GDM1 (cell line): Measurements from ENCODE around the gene TNFRSF6B.
A peak's percentile ranks its signal among the peaks of the same experiment; 100 is the strongest.
"Not testable (repeated sequence)": the region's sequence is repeated elsewhere in the genome, so short reads cannot be mapped to it uniquely, and the experiment has no call there.

ENCODE experiments used
- DNase-seq: peaks from one replicate; lab custom pipeline; 2025; lab: John Stamatoyannopoulos, UW

TNFRSF6B gene, protein sequence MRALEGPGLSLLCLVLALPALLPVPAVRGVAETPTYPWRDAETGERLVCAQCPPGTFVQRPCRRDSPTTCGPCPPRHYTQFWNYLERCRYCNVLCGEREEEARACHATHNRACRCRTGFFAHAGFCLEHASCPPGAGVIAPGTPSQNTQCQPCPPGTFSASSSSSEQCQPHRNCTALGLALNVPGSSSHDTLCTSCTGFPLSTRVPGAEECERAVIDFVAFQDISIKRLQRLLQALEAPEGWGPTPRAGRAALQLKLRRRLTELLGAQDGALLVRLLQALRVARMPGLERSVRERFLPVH

DNA sequence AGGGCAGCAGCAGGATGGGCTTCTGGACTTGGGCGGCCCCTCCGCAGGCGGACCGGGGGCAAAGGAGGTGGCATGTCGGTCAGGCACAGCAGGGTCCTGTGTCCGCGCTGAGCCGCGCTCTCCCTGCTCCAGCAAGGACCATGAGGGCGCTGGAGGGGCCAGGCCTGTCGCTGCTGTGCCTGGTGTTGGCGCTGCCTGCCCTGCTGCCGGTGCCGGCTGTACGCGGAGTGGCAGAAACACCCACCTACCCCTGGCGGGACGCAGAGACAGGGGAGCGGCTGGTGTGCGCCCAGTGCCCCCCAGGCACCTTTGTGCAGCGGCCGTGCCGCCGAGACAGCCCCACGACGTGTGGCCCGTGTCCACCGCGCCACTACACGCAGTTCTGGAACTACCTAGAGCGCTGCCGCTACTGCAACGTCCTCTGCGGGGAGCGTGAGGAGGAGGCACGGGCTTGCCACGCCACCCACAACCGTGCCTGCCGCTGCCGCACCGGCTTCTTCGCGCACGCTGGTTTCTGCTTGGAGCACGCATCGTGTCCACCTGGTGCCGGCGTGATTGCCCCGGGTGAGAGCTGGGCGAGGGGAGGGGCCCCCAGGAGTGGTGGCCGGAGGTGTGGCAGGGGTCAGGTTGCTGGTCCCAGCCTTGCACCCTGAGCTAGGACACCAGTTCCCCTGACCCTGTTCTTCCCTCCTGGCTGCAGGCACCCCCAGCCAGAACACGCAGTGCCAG lies at the start of gene TNFRSF6B:
TNFRSF6B (plus strand) TSS at position 25 of the 729 bp plus-strand sequence; CDS start at position 141, 116 bp downstream.
- DNase-seq, result no peak

GRCh38 chr20:63648190-63648589 lies 48.3 kb upstream of the TNFRSF6B start:
- DNase-seq, result no peak

DNA sequence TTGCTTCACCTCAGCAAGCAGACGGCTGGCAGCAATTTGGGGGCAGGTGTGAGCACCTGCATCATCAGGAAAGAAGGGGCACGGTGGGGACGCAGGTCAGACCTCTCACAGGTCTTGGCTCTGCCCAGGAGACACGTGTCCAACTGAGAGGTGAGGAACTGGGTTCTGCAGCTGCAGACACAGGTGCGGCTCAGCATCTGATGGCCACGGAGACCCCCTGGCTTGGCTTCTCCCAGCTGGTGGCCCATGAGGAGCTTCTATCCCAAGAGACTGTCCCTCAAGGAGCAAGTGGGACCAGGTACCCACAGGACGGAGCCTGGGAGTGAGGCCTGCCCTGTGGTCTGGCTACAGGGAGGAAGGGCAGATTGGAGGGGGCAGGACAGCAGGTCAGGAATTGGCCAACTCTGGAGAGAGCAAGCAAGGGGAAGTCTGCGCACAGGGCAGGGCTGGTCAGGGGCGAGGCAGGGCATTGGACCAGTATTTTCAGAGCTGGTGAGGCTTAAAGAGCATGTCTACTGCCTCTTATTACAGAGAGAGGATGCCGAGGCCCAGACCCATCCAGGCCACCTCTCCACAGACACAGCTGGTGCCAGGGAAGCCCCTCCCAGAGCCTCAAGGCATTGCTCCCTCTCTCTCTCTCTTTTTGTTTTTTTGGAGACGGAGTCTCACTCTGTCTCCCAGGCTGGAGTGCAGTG lies 47.4 kb upstream of the TNFRSF6B start:
- no peak for DNase-seq

GRCh38 chr20:63650486-63650885 lies 46.0 kb upstream of the TNFRSF6B start:
- not testable (repeated sequence) for DNase-seq

DNA sequence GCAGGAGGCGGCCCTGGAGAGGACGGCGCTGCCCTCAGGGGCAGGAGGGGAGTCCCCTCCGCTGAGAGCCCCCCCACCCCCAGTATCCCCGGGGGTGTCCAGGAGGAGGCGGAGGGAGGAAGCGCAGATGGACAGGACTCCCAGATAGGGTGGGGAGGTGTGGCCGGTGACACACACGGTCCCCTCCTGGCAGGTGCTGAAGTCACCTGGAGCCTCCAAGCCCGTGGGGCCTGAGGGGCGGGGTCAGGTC lies 44.6 kb upstream of the TNFRSF6B start:
- no peak for DNase-seq

GRCh38 chr20:63652192-63652980 lies 44.1 kb upstream of the TNFRSF6B start:
- DNase-seq, result peak; percentile 48

DNA sequence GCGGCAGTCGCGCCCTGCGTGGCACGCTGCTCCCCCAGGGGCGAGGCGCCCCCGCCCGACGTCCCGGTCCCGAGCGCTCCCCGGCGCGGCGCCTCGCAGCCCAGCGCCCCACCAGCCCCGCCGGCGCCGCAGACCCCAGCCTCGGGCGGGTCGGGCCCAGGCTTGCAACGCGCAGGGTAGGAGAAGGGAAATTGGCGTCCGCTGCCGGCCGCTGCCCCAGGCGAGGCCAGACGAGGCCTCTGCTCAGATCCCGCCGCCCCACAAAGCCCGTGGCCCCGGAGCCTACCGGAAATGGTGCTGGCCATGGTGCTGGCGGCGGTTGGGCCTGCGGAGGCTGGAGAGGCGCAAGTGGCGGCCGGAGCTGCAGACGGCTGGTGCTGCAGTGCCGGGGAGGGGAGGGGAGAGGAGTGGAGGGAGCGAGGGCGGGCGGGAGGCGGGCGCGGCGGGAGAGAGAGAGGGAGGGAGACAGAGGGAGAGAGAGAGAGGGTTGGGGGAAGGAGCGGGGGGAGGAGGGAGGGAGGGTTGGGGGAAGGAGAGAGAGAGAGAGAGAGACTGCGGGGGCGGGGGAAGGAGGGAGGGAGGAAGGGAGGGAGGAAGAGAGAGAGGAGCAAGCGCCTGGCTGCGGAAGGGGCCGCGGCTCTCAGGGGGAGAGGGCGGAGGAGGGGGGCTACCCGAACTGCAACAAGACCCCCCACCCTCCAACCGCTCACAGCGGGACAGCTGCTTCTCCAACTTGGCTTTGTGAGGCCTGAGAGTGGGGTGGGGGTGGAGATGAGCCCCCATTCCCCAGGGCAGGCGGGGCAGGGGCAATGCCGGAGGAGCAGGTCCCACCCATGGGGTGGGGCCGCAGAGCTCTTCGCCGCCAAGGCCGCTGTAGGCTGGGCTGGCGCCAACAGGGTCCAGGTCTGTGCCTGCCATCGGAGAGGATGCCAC lies 43.1 kb upstream of the TNFRSF6B start, which contains the start of gene STMN3:
STMN3 (minus strand) TSS at position 384 of the 933 bp plus-strand sequence; CDS start at position 305, 79 bp downstream.
- peak; percentile 89 for DNase-seq

DNA sequence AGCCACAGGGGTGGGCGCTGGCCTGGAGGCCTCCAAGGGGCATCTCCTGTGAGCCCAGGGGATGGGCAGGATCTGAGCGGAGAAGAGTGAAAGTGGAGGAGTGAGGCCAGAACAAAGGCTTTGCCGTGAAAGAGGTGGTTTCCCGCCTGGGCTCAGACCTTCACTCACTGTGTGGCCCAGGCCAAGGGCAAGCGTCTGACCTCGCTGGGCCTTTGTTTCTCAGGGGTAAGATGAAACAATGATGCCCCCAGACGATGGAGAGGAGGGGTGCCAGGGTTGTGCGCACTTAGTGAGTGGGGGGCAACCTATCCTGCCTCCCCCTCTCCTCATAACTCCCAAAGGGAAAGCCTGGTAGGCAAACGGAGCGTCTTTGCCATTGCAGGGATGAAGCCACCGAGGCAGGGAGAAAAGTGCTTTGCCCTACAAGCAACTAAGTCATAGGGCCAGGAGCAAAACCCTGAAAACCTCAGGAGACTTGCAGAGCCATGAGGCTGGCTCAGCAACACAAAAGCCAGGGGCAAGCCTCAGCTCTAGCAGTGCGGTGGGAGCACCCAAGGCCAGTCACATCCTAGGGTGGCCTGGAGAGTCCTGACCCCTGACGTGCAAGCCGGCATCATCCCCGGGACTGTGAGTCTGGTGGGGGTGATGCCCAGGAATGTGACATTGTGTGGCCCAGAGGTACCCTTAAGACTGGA lies 42.3 kb upstream of the TNFRSF6B start:
- DNase-seq, result no peak

DNA sequence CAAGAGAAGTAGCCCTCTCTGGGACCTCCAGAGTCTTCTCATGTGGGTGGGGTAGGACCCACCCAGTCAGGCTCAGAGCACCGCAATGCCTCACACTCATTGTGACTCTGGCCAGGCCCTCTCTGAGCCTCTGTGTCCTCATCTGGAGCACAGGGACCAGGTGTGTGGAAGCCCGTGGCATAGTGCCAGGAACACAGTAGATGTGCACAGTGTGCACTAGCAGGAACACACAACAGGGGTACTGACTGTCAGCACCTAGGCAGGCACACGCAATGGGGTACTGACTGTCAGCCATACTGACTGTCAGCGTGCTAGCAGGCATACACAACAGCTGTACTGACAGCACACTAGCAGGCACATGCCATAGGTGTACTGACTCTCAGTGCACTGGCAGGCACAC lies 41.2 kb upstream of the TNFRSF6B start:
- DNase-seq, result no peak

DNA sequence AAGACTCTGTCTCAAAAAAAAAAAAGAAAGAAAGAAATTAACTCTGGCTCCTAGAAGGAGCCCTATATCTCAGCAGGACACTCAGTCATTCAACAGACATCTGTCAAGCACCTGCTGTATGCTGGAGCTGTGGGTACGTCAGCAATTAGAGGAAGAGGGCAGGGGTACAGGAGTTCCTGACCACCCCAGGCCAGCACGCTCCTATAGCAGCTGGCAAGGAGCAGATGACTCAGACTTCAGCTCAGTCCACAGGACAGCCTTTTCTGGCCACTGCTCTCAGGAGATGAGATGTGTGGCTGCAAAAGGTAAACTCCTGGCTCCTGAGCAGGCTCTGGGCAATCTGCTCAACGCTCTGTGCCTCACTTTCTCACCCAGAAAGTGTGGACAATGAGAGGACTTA lies 40.0 kb upstream of the TNFRSF6B start:
- no peak for DNase-seq

DNA sequence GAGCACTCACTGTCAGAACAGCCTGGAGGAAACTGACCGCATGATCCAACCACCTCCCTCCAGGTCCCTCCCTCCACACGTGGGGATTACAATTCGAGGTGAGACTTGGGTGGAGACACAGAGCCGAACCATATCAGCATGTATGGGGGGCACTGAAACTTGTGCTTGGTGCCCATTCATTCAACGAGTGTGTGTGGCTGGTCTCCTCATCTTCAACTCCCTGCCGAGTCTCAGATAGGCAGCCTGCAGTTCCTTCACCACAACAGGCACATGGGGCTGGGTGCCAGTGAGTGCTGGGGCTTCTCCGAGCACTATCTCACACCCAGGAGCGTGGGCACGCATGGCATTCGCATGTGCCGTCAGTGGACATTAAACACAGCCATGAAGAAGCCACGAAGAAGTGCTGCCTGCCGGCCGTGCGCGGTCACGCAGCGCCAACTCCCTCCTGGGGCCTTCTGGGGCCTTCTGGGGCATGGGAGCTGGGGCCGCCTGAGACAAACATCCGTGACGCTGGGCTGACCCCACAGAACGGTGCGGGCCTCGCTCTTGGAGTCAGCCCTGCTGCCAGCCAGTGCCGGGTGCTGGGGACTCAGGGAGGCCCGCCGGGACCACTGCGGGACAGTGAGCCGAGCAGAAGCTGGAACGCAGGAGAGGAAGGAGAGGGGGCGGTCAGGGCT lies 39.1 kb upstream of the TNFRSF6B start:
- DNase-seq, result no peak

DNA sequence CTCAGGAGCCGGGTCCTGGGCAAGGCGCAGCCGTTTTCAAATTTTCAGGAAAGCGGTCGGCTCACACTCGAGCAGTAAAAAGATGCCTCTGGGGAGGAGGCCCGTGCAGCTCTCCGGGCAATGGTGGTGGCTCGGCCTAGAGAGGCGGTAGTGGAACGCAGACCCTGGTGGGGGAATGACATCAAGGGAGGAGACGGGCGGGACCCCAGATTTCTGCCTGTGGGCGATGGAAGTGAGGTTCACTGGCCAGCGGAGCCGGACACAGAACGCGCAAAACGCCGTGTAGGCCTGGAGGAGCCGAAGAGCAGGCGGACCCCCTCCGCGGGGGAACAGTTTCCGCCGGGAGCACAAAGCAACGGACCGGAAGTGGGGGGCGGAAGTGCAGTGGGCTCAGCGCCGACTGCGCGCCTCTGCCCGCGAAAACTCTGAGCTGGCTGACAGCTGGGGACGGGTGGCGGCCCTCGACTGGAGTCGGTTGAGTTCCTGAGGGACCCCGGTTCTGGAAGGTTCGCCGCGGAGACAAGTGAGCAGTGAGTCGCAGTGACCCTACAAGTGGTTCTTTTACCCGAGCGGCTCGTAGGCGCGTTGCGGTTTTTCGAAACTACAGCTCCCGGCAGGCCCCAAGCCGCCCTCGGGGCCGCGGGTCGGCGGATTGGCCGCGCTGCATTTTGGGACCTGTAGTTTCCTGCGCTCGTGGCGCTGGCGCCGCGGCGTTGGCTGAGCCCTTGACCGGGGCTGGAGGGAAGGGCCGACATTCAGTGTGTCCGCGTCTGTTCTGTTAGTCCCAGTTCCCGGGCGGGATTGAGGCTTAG lies 38.3 kb upstream of the TNFRSF6B start, which contains the start of gene RTEL1:
RTEL1 (plus strand) TSS at position 376 of the 812 bp plus-strand sequence. CDS start 1,091 bp downstream, outside the sequence.
- DNase-seq, result peak; percentile 84

DNA sequence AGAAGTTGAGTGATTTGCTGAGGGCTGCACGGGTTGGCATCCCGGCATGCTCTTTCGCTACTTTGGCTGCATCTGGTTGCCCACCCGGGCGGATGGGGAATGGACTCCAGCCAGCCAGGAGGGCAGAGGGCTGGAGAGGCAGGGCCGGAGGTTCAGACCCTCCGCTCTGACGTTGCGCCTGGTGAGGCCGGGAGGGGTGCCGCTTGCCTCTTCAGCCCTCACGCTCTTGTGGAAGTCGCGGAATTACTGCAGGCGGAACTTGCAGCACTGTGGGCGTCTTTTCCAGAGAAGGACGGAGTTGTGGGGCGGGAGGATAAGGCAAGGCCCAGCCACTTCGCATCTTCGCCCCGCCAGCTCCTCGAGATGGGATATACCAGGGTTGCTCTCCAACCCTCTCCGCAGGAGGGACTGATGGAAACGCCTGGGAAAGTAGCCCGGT lies 37.7 kb upstream of the TNFRSF6B start:
- no peak for DNase-seq

DNA sequence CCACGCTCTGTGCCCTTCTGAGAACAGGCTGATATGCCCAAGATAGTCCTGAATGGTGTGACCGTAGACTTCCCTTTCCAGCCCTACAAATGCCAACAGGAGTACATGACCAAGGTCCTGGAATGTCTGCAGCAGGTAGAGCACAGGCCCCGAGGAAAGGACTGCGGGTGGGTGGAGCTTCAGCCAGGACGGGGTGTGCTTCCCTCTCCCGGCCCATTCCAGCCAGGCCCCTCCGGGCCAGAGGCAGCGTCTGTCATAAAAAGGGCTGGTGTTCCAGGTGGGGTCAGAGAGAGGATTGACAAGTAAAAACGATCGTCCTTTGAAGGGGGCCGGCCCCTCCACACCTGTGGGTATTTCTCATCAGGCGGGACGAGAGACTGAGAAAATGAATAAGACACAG lies 37.1 kb upstream of the TNFRSF6B start:
- no peak for DNase-seq

DNA sequence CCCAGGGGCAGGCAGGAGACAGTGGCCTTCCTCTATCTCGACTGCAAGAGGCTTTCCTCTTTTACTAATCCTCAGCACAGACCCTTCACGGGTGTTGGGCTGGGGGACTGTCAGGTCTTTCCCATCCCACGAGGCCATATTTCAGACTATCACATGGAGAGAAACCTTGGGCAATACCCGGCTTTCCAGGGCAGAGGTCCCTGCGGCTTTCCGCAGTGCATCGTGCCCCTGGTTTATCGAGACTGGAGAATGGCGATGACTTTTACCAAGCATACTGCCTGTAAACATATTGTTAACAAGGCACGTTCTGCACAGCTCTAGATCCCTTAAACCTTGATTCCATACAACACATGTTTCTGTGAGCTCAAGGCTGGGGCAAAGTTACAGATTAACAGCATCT lies 36.3 kb upstream of the TNFRSF6B start:
- not testable (repeated sequence) for DNase-seq

DNA sequence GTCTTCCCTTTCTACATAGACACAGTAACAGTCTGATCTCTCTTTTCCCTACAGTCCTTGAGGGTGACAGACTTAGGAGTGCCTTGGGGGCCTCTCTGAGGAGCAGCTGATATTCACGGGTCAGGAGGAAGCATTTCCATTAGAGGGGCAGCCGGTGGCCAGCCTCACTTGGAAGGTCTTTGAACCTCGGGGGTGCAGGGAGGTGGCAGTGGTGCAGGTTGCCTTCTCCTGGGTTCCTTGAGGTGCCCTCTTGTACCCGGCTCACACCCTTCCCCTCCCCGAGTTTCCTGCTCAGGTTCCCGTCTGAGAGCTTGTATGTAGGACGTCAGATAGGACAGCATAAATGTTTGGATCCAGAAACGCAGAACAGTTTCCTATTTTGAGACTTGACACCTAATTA lies 35.8 kb upstream of the TNFRSF6B start:
- no peak for DNase-seq

GRCh38 chr20:63661108-63661507 lies 35.3 kb upstream of the TNFRSF6B start:
- DNase-seq, result no peak

DNA sequence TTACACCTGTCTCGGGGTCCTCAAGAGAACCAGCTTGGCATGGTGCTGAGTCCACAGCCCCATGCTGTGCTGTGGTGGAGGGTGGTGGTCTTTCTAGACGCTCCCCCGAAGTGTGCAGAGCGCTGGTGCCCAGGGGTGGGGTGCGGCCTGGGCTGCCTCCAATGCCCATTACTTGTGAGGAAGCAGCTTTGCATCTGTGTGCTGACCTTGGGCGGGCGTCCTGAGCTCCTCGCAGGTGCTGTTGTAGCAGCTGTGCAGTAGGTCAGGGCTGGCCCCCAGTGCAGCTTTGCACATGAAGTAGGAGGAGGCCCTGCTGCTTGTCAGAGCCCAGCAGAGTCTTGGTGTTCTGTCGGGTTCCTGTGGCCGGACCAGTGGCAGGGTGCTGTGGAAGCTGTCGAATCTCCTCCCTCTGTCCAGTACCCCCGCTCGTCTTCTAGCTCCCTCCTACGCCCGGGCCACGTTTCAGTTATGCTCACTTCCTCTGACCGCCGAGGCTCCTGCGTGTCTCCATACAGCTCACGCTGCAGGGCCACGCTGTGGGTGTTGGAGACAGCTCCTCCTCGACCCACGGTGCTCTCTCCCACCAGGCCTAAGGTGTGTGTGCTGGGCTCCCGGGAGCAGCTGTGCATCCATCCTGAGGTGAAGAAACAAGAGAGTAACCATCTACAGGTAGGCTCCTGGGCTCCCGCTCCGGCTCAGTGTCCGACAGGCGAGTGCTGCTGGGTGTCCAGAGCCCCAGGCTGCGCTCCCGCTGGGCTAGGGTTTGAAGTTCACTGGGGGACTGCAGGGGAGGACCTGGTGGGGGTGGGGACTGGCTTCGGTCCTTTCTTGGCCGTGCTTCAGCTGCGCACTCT lies 34.3 kb upstream of the TNFRSF6B start:
- no peak for DNase-seq
